ENCODE measurements around the gene ENTHD1.

- TF ChIP-seq CTCF (IDR thresholded peaks at IDR 0.05 in 8 of 11, conservative IDR thresholded peaks at IDR 0.05 in 3 of 11) (no peak), POLR2A (IDR thresholded peaks at IDR 0.05) (no peak), POLR2AphosphoS5 (IDR thresholded peaks at IDR 0.05) (no peak)
Observed at GRCh38 chr22:39773503-39773902, 120.1 kb downstream of the ENTHD1 start.
